Body of pancreas (tissue), 4 donors: ENCODE data around the gene ANXA3. TPM values are rescaled to one million over a fixed set of nuclear protein-coding genes. Genes with fewer than 3 reads are reported as not detected.

Source experiments
- ATAC-seq: fragments of 150-250 bp; one replicate; pipeline ENCODE4 v1.9.1; 2016
- DNase-seq, 4 donors: peaks; one replicate each; pipeline ENCODE4 v3.0.0-alpha.2; 2019
- H3K27ac ChIP-seq, 4 donors: fragments of 200-600 bp; sonication (generic); 1 replicate in 3 of 4; 2 replicates in 1 of 4; pipeline versions ENCODE4 v1.5.1 to v1.6.1; 2016 to 2019; ENCODE audit warnings: mild to moderate bottlenecking in 1 of 4, mixed read lengths in 1 of 4, moderate library complexity in 1 of 4
- H3K27me3 ChIP-seq, 2 donors: fragments of 200-600 bp; sonication (generic); one replicate each; pipeline ENCODE4 v1.6.0; 2016; ENCODE audit warnings: mild to moderate bottlenecking in 1 of 2
- H3K36me3 ChIP-seq, 2 donors: fragments of 200-600 bp; sonication (generic); replicated peaks in 1 of 2; 2 replicates each; pipeline ENCODE4 v1.5.1; 2016; ENCODE audit warnings: low read depth in 2 of 2; ENCODE audit not compliant: insufficient read depth in 1 of 2
- H3K4me1 ChIP-seq: fragments of 200-600 bp; sonication (generic); one replicate; pipeline ENCODE4 v1.6.0; 2016
- H3K4me3 ChIP-seq, 2 donors: fragments of 200-600 bp; sonication (generic); 1 replicate in 1 of 2; 2 replicates in 1 of 2; pipeline ENCODE4 v1.5.1; 2016 to 2019
- H3K9me3 ChIP-seq, 3 donors: fragments of 200-600 bp; sonication (generic); 1 replicate in 2 of 3; 2 replicates in 1 of 3; pipeline ENCODE4 v1.5.1; 2016
- CTCF ChIP-seq, 7 experiments: fragments of 450-650 bp in 4 of 7; fragments of 200-600 bp in 3 of 7; sonication (generic) in 3 of 7; IDR thresholded peaks; one replicate each; pipeline ENCODE4 v1.5.1; 2016 to 2019; ENCODE audit warnings: antibody characterized with exemption in 7 of 7
- POLR2A ChIP-seq, 3 donors: fragments of 450-650 bp; IDR thresholded peaks; one replicate each; pipeline ENCODE4 v1.6.1; 2016; ENCODE audit warnings: antibody characterized with exemption in 3 of 3, mild to moderate bottlenecking in 2 of 3
- WGBS, 2 donors: methylation state at CpG; one replicate each; pipeline ENCODE4 v1.1.5; 2017; 5-methylcytosine and 5-hydroxymethylcytosine counted together
- intact Hi-C: fragments of 100-400 bp; cut with DNase I; formaldehyde crosslinking; loops from one replicate; pipeline ENCODE4 v1.15.1; 2023
- total RNA-seq, 2 donors: library from RNA; depleted of rRNA; stranded (reverse); fragments of >200 nt; gene quantifications; one replicate each; pipeline ENCODE4 v1.1.0, GENCODE V29; 2016

The ANXA3 gene
- total RNA-seq, 2 donors from 2014 or later, result 35.9 to 65.1 TPM

- Histone ChIP-seq H3K9me3 (no peaks in the 10 kb centered on the region), H3K27ac (no peak overlapping the region), H3K4me1 (no peaks in the 10 kb centered on the region), H3K4me3 (no peak overlapping the region), H3K36me3 (no peaks in the 10 kb centered on the region), H3K27me3 (no peaks in the 10 kb centered on the region)
- intact Hi-C loops, result loop anchor here (10.0 kb wide), 1 partner anchor 246 kb away; no protein-coding TSS in a partner anchor
- no peak for ATAC-seq
- WGBS, 2 donors, result 77 to 94% methylated on average over 1 of the region's 1 CpG
- TF ChIP-seq POLR2A (IDR thresholded peaks at IDR 0.05), result no peak
- no peak for TF ChIP-seq CTCF (IDR thresholded peaks at IDR 0.05)
- DNase-seq, result no peak
These were observed 66.9 kb downstream of the ANXA3 start for GRCh38 chr4:78618436-78618835.

- TF ChIP-seq CTCF (IDR thresholded peaks at IDR 0.05) (no peak), POLR2A (IDR thresholded peaks at IDR 0.05) (no peak)
- DNase-seq (no peak), ATAC-seq (no peak)
- intact Hi-C loops, result no loop called here
- Histone ChIP-seq H3K36me3 (no peaks in the 10 kb centered on the region), H3K27ac (no peak overlapping the region), H3K27me3 (no peaks in the 10 kb centered on the region), H3K9me3 (no peaks in the 10 kb centered on the region), H3K4me3 (no peak overlapping the region), H3K4me1 (peaks cover 2% of the 10 kb centered on the region)
- WGBS, 2 donors, result 85 to 87% methylated on average over 4 of the region's 4 CpGs
These were observed 69.8 kb downstream of the ANXA3 start for GRCh38 chr4:78621395-78621794.

- Histone ChIP-seq H3K4me1 (peaks cover 12% of the 10 kb centered on the region), H3K36me3 (no peaks in the 10 kb centered on the region), H3K27ac (no peak overlapping the region), H3K4me3 (no peak overlapping the region), H3K27me3 (no peaks in the 10 kb centered on the region), H3K9me3 (no peaks in the 10 kb centered on the region)
- no peak for TF ChIP-seq POLR2A (IDR thresholded peaks at IDR 0.05)
- no peak for TF ChIP-seq CTCF (IDR thresholded peaks at IDR 0.05)
- intact Hi-C loops, result no loop called here
- WGBS, 2 donors, result 65 to 77% methylated on average over 6 of the region's 6 CpGs
- ATAC-seq (no peak), DNase-seq (no peak)
These were observed 70.8 kb downstream of the ANXA3 start for GRCh38 chr4:78622253-78622979.

- Histone ChIP-seq H3K36me3 (no peaks in the 10 kb centered on the region), H3K9me3 (no peaks in the 10 kb centered on the region), H3K27ac (no peak overlapping the region), H3K4me3 (no peak overlapping the region), H3K27me3 (no peaks in the 10 kb centered on the region), H3K4me1 (peaks cover 27% of the 10 kb centered on the region)
- intact Hi-C loops, result no loop called here
- no peak for ATAC-seq
- TF ChIP-seq POLR2A (IDR thresholded peaks at IDR 0.05), result no peak
- TF ChIP-seq CTCF (IDR thresholded peaks at IDR 0.05), result no peak
- WGBS, 2 donors, result 86 to 90% methylated on average over 7 of the region's 7 CpGs
- no peak for DNase-seq
These were observed 72.5 kb downstream of the ANXA3 start for GRCh38 chr4:78624048-78624447.

- H3K27me3 ChIP-seq, result no peaks in the 10 kb centered on the region
- H3K36me3 ChIP-seq, result no peaks in the 10 kb centered on the region
- H3K9me3 ChIP-seq, result no peaks in the 10 kb centered on the region
- H3K4me3 ChIP-seq, result no peak overlapping the region
- peaks cover 38% of the 10 kb centered on the region for H3K4me1 ChIP-seq
- WGBS, 2 donors, result 57 to 67% methylated on average over 2 of the region's 2 CpGs
- no peak overlapping the region for H3K27ac ChIP-seq
- TF ChIP-seq CTCF (IDR thresholded peaks at IDR 0.05), result no peak
- TF ChIP-seq POLR2A (IDR thresholded peaks at IDR 0.05), result no peak
- DNase-seq (no peak), ATAC-seq (no peak)
- intact Hi-C loops, result no loop called here
These were observed 73.5 kb downstream of the ANXA3 start for GRCh38 chr4:78625073-78625472.
